Endodermal cell (in vitro differentiated cells): ENCODE results near the gene ESR1. TPM values are rescaled to one million over a fixed set of nuclear protein-coding genes. Genes with fewer than 3 reads are reported as not detected.

Source experiments
- DNase-seq: peaks from one replicate; pipeline ENCODE4 v3.0.0-alpha.2; 2017
- H3K27ac ChIP-seq: 2 replicates; pipeline ENCODE4 v1.5.1; 2013; ENCODE audit warnings: mild to moderate bottlenecking, low read depth, low read length, moderate library complexity
- H3K27me3 ChIP-seq: 2 replicates; pipeline ENCODE4 v1.6.1; 2013; ENCODE audit warnings: mild to moderate bottlenecking, low read length, moderate library complexity; ENCODE audit not compliant: insufficient read depth, control insufficient read depth, poor library complexity, severe bottlenecking
- H3K36me3 ChIP-seq: 2 replicates; pipeline ENCODE4 v1.7.0; 2013; ENCODE audit warnings: mild to moderate bottlenecking, low read length, moderate library complexity; ENCODE audit not compliant: control insufficient read depth, insufficient read depth
- H3K4me1 ChIP-seq: one replicate; pipeline ENCODE4 v1.7.0; 2013; ENCODE audit warnings: low read length; ENCODE audit not compliant: control insufficient read depth, insufficient read depth
- H3K4me3 ChIP-seq: 2 replicates; pipeline ENCODE4 v1.5.1; 2013; ENCODE audit warnings: mild to moderate bottlenecking, low read length, moderate library complexity
- H3K9ac ChIP-seq: 2 replicates; pipeline ENCODE4 v1.6.1; 2013; ENCODE audit warnings: mild to moderate bottlenecking, low read length, moderate library complexity; ENCODE audit not compliant: poor library complexity, severe bottlenecking; ENCODE audit errors: extremely low read depth
- H3K9me3 ChIP-seq: 2 replicates; pipeline ENCODE4 v1.6.1; 2013; ENCODE audit warnings: mild to moderate bottlenecking, low read length, moderate library complexity; ENCODE audit not compliant: control insufficient read depth
- H3K27ac Mint-ChIP-seq: 2 replicates; pipeline ENCODE4 v1.8.0; 2020; ENCODE audit warnings: mixed read lengths
- H3K27me3 Mint-ChIP-seq: 2 replicates; pipeline ENCODE4 v1.8.0; 2021; ENCODE audit warnings: mild to moderate bottlenecking, mixed read lengths; ENCODE audit not compliant: insufficient read depth
- H3K36me3 Mint-ChIP-seq: 2 replicates; pipeline ENCODE4 v1.8.0; 2020; ENCODE audit warnings: low read depth, mixed read lengths
- H3K4me1 Mint-ChIP-seq: 2 replicates; pipeline ENCODE4 v1.8.0; 2020; ENCODE audit warnings: mixed read lengths
- H3K4me3 Mint-ChIP-seq: 2 replicates; pipeline ENCODE4 v1.8.0; 2020; ENCODE audit warnings: mild to moderate bottlenecking, moderate library complexity, mixed read lengths
- H3K9me3 Mint-ChIP-seq: 2 replicates; pipeline ENCODE4 v1.8.0; 2020; ENCODE audit warnings: mild to moderate bottlenecking, mixed read lengths
- WGBS, 2 experiments: methylation state at CpG; one replicate each; pipeline versions ENCODE4 v1.1.5 to v1.1.7; 2013; ENCODE audit warnings: missing lambda C conversion rate in 2 of 2, mixed read lengths in 1 of 2; ENCODE audit not compliant: insufficient coverage in 1 of 2, insufficient read length in 1 of 2; 5-methylcytosine and 5-hydroxymethylcytosine counted together
- total RNA-seq, 2 donors: library from RNA; stranded (reverse); fragmentation: NEBNext Ultra II Directional in 1 of 2; extraction: Animal tissue kit (Norgen Biotek cat#: 25700) in 1 of 2; gene quantifications; 2 replicates in 1 of 2; 3 replicates in 1 of 2; pipeline ENCODE4 v1.2.1, GENCODE V29; 2021
- TF ChIP-seq, protein P1 (sequence below): fragments of 200-600 bp; sonication (generic); conservative IDR thresholded peaks from 2 replicates; pipeline ENCODE4 v1.5.0; 2021; ENCODE audit warnings: antibody characterized with exemption, mild to moderate bottlenecking

Gene ESR1
- total RNA-seq, 2 donors from 2014 or later = not detected

- DNase-seq = peak; percentile 54
- no peaks in the 10 kb centered on the region for H3K27me3 Mint-ChIP-seq
- H3K9ac ChIP-seq = no peak overlapping the region
- H3K27ac Mint-ChIP-seq = no peak overlapping the region
- TF ChIP-seq, protein P1, sequence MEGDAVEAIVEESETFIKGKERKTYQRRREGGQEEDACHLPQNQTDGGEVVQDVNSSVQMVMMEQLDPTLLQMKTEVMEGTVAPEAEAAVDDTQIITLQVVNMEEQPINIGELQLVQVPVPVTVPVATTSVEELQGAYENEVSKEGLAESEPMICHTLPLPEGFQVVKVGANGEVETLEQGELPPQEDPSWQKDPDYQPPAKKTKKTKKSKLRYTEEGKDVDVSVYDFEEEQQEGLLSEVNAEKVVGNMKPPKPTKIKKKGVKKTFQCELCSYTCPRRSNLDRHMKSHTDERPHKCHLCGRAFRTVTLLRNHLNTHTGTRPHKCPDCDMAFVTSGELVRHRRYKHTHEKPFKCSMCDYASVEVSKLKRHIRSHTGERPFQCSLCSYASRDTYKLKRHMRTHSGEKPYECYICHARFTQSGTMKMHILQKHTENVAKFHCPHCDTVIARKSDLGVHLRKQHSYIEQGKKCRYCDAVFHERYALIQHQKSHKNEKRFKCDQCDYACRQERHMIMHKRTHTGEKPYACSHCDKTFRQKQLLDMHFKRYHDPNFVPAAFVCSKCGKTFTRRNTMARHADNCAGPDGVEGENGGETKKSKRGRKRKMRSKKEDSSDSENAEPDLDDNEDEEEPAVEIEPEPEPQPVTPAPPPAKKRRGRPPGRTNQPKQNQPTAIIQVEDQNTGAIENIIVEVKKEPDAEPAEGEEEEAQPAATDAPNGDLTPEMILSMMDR = no peak
- no peak overlapping the region for H3K4me3 ChIP-seq
- 94 to 100% methylated on average over 1 to 5 of the region's 6 CpGs for WGBS, 2 experiments
- no peaks in the 10 kb centered on the region for H3K36me3 ChIP-seq
- no peak overlapping the region for H3K4me3 Mint-ChIP-seq
- H3K4me1 ChIP-seq = peaks cover 2% of the 10 kb centered on the region
- H3K9me3 ChIP-seq = no peaks in the 10 kb centered on the region
- H3K36me3 Mint-ChIP-seq = no peaks in the 10 kb centered on the region
- no peak overlapping the region for H3K27ac ChIP-seq
- peaks cover 8% of the 10 kb centered on the region for H3K4me1 Mint-ChIP-seq
- H3K27me3 ChIP-seq = no peaks in the 10 kb centered on the region
- H3K9me3 Mint-ChIP-seq = peaks cover 12% of the 10 kb centered on the region
Observed at GRCh38 chr6:151917531-151918329, 110.2 kb downstream of the ESR1 start.

- Mint-ChIP-seq H3K4me3 (no peak overlapping the region), H3K27me3 (no peaks in the 10 kb centered on the region), H3K9me3 (no peaks in the 10 kb centered on the region), H3K4me1 (no peaks in the 10 kb centered on the region), H3K36me3 (no peaks in the 10 kb centered on the region), H3K27ac (no peak overlapping the region)
- Histone ChIP-seq H3K4me1 (no peaks in the 10 kb centered on the region), H3K9ac (no peak overlapping the region), H3K36me3 (no peaks in the 10 kb centered on the region), H3K27me3 (no peaks in the 10 kb centered on the region), H3K27ac (no peak overlapping the region), H3K4me3 (no peak overlapping the region), H3K9me3 (no peaks in the 10 kb centered on the region)
- TF ChIP-seq, protein P1 = no peak
- WGBS, 2 experiments = 90% methylated on average over 3 of the region's 3 CpGs; no CpG with 5 or more reads in 1 of the 2 experiments
- no peak for DNase-seq
Observed at GRCh38 chr6:151940307-151940706, 132.8 kb downstream of the ESR1 start.

- no peaks in the 10 kb centered on the region for H3K36me3 Mint-ChIP-seq
- Histone ChIP-seq H3K36me3 (no peaks in the 10 kb centered on the region), H3K4me1 (no peaks in the 10 kb centered on the region), H3K9ac (no peak overlapping the region), H3K4me3 (no peak overlapping the region), H3K9me3 (no peaks in the 10 kb centered on the region), H3K27me3 (no peaks in the 10 kb centered on the region), H3K27ac (no peak overlapping the region)
- no peaks in the 10 kb centered on the region for H3K9me3 Mint-ChIP-seq
- TF ChIP-seq, protein P1 = no peak
- H3K27ac Mint-ChIP-seq = no peak overlapping the region
- WGBS, 2 experiments = 56 to 62% methylated on average over 2 of the region's 3 CpGs
- H3K27me3 Mint-ChIP-seq = no peaks in the 10 kb centered on the region
- H3K4me3 Mint-ChIP-seq = no peak overlapping the region
- no peak for DNase-seq
- H3K4me1 Mint-ChIP-seq = no peaks in the 10 kb centered on the region
Observed at GRCh38 chr6:151948002-151948743, 140.7 kb downstream of the ESR1 start.
